Endothelial cell of umbilical vein (primary cell): ENCODE results near the gene CC2D2B. TPM values are rescaled to one million over a fixed set of nuclear protein-coding genes. Genes with fewer than 3 reads are reported as not detected.

Source experiments
- BruUV-seq: library from RNA; stranded (reverse); fragments of 400-500 nt; replicated peaks from 2 replicates; lab custom pipeline; 2021; lab: Mats Ljungman, UMichigan
- CTCF ChIA-PET: fragments of 300-600, 350-600 bp; sonication (Branson Sonifier 250); formaldehyde crosslinking; loops from one replicate; lab custom pipeline; 2021; ENCODE audit warnings: antibody characterized with exemption, inconsistent platforms; lab: Charles Lee
- POLR2A ChIA-PET: fragments of 300-600, 350-600 bp; sonication (Branson Sonifier 250); formaldehyde crosslinking; loops from one replicate; lab custom pipeline; 2021; ENCODE audit warnings: antibody characterized with exemption, inconsistent platforms; lab: Charles Lee
- DNase-seq: peaks from one replicate; pipeline ENCODE4 v3.0.0-alpha.2; 2011; ENCODE audit warnings: low read depth, low spot score
- FAIRE-seq: peaks from 2 replicates; lab custom pipeline; 2011; peaks lifted over from hg19 to GRCh38; lab: Jason Lieb, UNC
- H2AFZ ChIP-seq: 2 replicates; pipeline ENCODE4 v1.6.0; 2012; ENCODE audit warnings: low read depth, low read length, control low read depth, inconsistent platforms
- H3K27ac ChIP-seq: 2 replicates; pipeline ENCODE4 v1.5.1; 2011; ENCODE audit warnings: low read depth, mild to moderate bottlenecking, control low read depth, low read length, moderate library complexity; ENCODE audit not compliant: insufficient read depth
- H3K27me3 ChIP-seq, 2 experiments: 2 replicates each; pipeline versions ENCODE4 v1.6.0 to v1.6.1; 2011; ENCODE audit warnings: low read length in 2 of 2, mixed read lengths in 1 of 2; ENCODE audit not compliant: control insufficient read depth in 2 of 2, insufficient read depth in 2 of 2
- H3K36me3 ChIP-seq, 2 experiments: 2 replicates in 1 of 2; 3 replicates in 1 of 2; pipeline ENCODE4 v1.5.1; 2011; ENCODE audit warnings: low read length in 2 of 2, mild to moderate bottlenecking in 1 of 2, moderate library complexity in 1 of 2; ENCODE audit not compliant: control insufficient read depth in 2 of 2, insufficient read depth in 2 of 2; ENCODE audit errors: extremely low read depth in 1 of 2
- H3K4me1 ChIP-seq: 3 replicates; pipeline ENCODE4 v1.5.1; 2011; ENCODE audit warnings: mild to moderate bottlenecking, low read length; ENCODE audit not compliant: control insufficient read depth, insufficient read depth; ENCODE audit errors: extremely low read depth
- H3K4me2 ChIP-seq: 2 replicates; pipeline ENCODE4 v1.6.1; 2011; ENCODE audit warnings: low read length, control low read depth, mixed read lengths; ENCODE audit not compliant: insufficient read depth
- H3K4me3 ChIP-seq, 3 experiments: fragments of 200-600 bp in 1 of 3; sonication (generic), shearing (Covaris generic) in 1 of 3; replicated peaks in 1 of 3; 2 replicates each; pipeline ENCODE4 v1.5.1; 2011 to 2016; ENCODE audit warnings: control low read depth in 3 of 3, low read length in 3 of 3, mild to moderate bottlenecking in 2 of 3, inconsistent platforms in 1 of 3, low read depth in 1 of 3, moderate library complexity in 1 of 3; ENCODE audit not compliant: insufficient read depth in 1 of 3
- H3K79me2 ChIP-seq: 2 replicates; pipeline ENCODE4 v1.6.0; 2012; ENCODE audit warnings: low read length, inconsistent platforms; ENCODE audit not compliant: control insufficient read depth, insufficient read depth
- H3K9ac ChIP-seq: replicated peaks from 2 replicates; pipeline ENCODE3; 2011; ENCODE audit warnings: low read length, control low read depth; ENCODE audit not compliant: insufficient read depth; ENCODE audit errors: extremely low read depth
- H3K9me1 ChIP-seq: replicated peaks from 3 replicates; pipeline ENCODE4 v1.6.0; 2011; ENCODE audit warnings: mild to moderate bottlenecking, low read length; ENCODE audit not compliant: control insufficient read depth, insufficient read depth; ENCODE audit errors: extremely low read depth
- H3K9me3 ChIP-seq: replicated peaks from 2 replicates; pipeline ENCODE4 v1.5.1; 2012; ENCODE audit warnings: low read length, inconsistent platforms; ENCODE audit not compliant: control insufficient read depth, insufficient read depth
- H4K20me1 ChIP-seq: replicated peaks from 2 replicates; pipeline ENCODE3; 2011; ENCODE audit warnings: mild to moderate bottlenecking, low read length; ENCODE audit not compliant: control insufficient read depth, insufficient read depth; ENCODE audit errors: extremely low read depth
- CTCF ChIP-seq, 2 donors: IDR thresholded peaks; 1 replicate in 1 of 2; 2 replicates in 1 of 2; pipeline ENCODE4 v1.5.1; 2011; ENCODE audit warnings: low read length in 2 of 2, mild to moderate bottlenecking in 2 of 2, moderate library complexity in 2 of 2, control low read depth in 1 of 2, inconsistent platforms in 1 of 2, low read depth in 1 of 2; ENCODE audit not compliant: insufficient read depth in 1 of 2; ENCODE audit errors: extremely low read depth in 1 of 2
- EZH2 ChIP-seq: IDR thresholded peaks from 2 replicates; pipeline ENCODE4 v1.6.1; 2012; ENCODE audit warnings: borderline replicate concordance, low read depth, mild to moderate bottlenecking, moderate library complexity, low read length, inconsistent platforms; ENCODE audit not compliant: severe bottlenecking
- FOS ChIP-seq: IDR thresholded peaks from 2 replicates; pipeline ENCODE4 v1.6.1; 2011; ENCODE audit warnings: mild to moderate bottlenecking, low read length, moderate library complexity, borderline replicate concordance; ENCODE audit not compliant: insufficient read depth
- GATA2 ChIP-seq: IDR thresholded peaks from 2 replicates; pipeline ENCODE4 v1.7.0; 2011; ENCODE audit warnings: low read depth, mild to moderate bottlenecking, moderate library complexity, mixed read lengths, low read length; ENCODE audit not compliant: insufficient read length, insufficient read depth
- JUN ChIP-seq: IDR thresholded peaks from 2 replicates; pipeline ENCODE4 v1.6.1; 2011; ENCODE audit warnings: borderline replicate concordance, low read depth; ENCODE audit not compliant: insufficient read length, insufficient read depth
- MAX ChIP-seq: IDR thresholded peaks from 2 replicates; pipeline ENCODE4 v1.6.1; 2011; ENCODE audit not compliant: insufficient read depth, insufficient read length
- MYC ChIP-seq: IDR thresholded peaks from one replicate; pipeline ENCODE4 v1.6.1; 2011; ENCODE audit warnings: mild to moderate bottlenecking, low read depth, low read length
- POLR2A ChIP-seq: IDR thresholded peaks from 2 replicates; pipeline ENCODE4 v1.6.1; 2012; ENCODE audit warnings: low read depth, mild to moderate bottlenecking, control low read depth, low read length
- POLR2AphosphoS5 ChIP-seq: IDR thresholded peaks from 2 replicates; pipeline ENCODE4 v1.6.1; 2012; ENCODE audit warnings: low read depth, mild to moderate bottlenecking, control low read depth, low read length, moderate library complexity; ENCODE audit not compliant: insufficient read depth
- dilution Hi-C: fragments of 300-500 bp; cut with MboI; formaldehyde crosslinking; loops from one replicate; pipeline ENCODE4 v1.15.0; 2019; ENCODE audit warnings: low sequenced_read_pairs; ENCODE audit not compliant: extremely low pct_ligation_motif_present
- intact Hi-C: fragments of 100-400 bp; cut with micrococcal nuclease; formaldehyde crosslinking; loops from one replicate; pipeline ENCODE4 v1.10.0; 2022
- polyA plus RNA-seq, 4 experiments: library from polyadenylated mRNA; depleted of rRNA in 3 of 4; stranded (reverse) in 3 of 4; unstranded in 1 of 4; fragments of >200 nt; gene quantifications; 2 replicates each; pipeline versions ENCODE4 v1.2.1 to v1.2.3, GENCODE V29; 2011 to 2012; ENCODE audit warnings: missing spikeins in 1 of 4
- total RNA-seq: library from RNA; stranded (reverse); gene quantifications from 2 replicates; pipeline ENCODE4 v1.2.3, GENCODE V29; 2021

CC2D2B gene
- total and polyA plus RNA-seq, 2 donors (not counting 3 experiments of a cell fraction or from before 2014, with no cell fraction given) = 0.21 to 1.2 TPM

DNA sequence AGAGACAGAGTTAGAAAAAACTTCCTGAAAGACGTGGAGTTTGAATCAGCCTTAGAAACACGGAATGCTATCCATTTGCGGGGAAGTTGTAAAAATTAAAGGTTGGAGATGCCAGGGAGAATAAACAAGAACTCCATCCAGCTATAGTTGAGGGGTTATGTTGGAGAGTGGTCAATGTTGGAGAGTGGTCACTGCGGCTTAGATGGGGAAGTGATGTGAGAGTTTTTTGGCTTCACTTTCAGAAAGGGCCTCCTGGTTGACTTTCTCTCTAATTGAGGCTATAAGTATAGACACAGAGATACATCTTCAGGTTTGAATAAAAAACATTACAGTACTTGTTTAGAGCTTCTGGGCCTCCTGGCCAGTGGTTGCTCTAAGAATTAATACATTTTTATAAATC, 675 bp downstream of the CC2D2B start:
- H3K27ac ChIP-seq = no peak overlapping the region
- no peaks in the 10 kb centered on the region for H3K9me1 ChIP-seq
- intact Hi-C loops = loop anchor here (5.0 kb wide), 4 partner anchors 134 to 384 kb away; partner anchors contain the start of genes CCNJ and ZNF518A
- peaks cover 0 to 1% of the 10 kb centered on the region in 2 experiments for H3K27me3 ChIP-seq
- POLR2A ChIA-PET = interaction anchor here (0.8 kb wide), 1 partner anchor 67 kb away, joined by 3 read pairs; no protein-coding TSS in a partner anchor
- BruUV-seq = no TSS peak
- dilution Hi-C loops = no loop called here
- DNase-seq = no peak
- no peaks in the 10 kb centered on the region for H3K36me3 ChIP-seq
- FAIRE-seq = no peak
- peaks cover 4% of the 10 kb centered on the region for H3K4me1 ChIP-seq
- no peaks in the 10 kb centered on the region for H3K9me3 ChIP-seq
- H3K4me3 ChIP-seq = no peak overlapping the region
- TF ChIP-seq JUN = no peak
- TF ChIP-seq FOS = no peak
- no peak for TF ChIP-seq MYC
- no peak for TF ChIP-seq EZH2
- no peak for TF ChIP-seq POLR2A
- no peak for TF ChIP-seq MAX
- no peak for TF ChIP-seq POLR2AphosphoS5
- no peak for TF ChIP-seq GATA2
- no peak for TF ChIP-seq CTCF (IDR thresholded peaks at IDR 0.05; ENCODE audit: extremely low read depth in 1 of 2, insufficient read depth in 1 of 2, low read depth in 1 of 2, low read length in 2 of 2)
- H4K20me1 ChIP-seq = no peaks in the 10 kb centered on the region
- CTCF ChIA-PET = interaction anchor here (1.6 to 2.2 kb wide), 5 partner anchors 15 to 215 kb away, joined by 5 to 26 read pairs (median 6); partner anchors contain the start of gene TCTN3
- H2AFZ ChIP-seq = peak overlapping the region; percentile 46
- H3K4me2 ChIP-seq = peak overlapping the region; percentile 94
- H3K9ac ChIP-seq = no peak overlapping the region
- H3K79me2 ChIP-seq = no peaks in the 10 kb centered on the region
